ENCODE measurements around the gene TMEM101. TPM values are rescaled to one million over a fixed set of nuclear protein-coding genes. Genes with fewer than 3 reads are reported as not detected.

Gene TMEM101
- total and polyA plus RNA-seq, 10 of the 15 experiments (the other 5 are each of a cell fraction or from before 2014, with no cell fraction given), result 18.4 to 72.5 (median 35.9) TPM

- TF ChIP-seq CTCF (IDR thresholded peaks at IDR 0.05 in 2 of 3, conservative IDR thresholded peaks at IDR 0.05 in 1 of 3; ENCODE audit: control insufficient read depth in 2 of 3, extremely low read depth in 1 of 3, insufficient read depth in 1 of 3, low read depth in 3 of 3, low read length in 3 of 3) (no peak), RFX5 (IDR thresholded peaks at IDR 0.05; ENCODE audit: low read depth, low read length) (no peak), JUND (IDR thresholded peaks at IDR 0.05; ENCODE audit: low read depth, low read length) (no peak), ELK1 (IDR thresholded peaks at IDR 0.05; ENCODE audit: low read depth, low read length) (no peak), ZNF384 (IDR thresholded peaks at IDR 0.05; ENCODE audit: borderline replicate concordance, low read depth, low read length) (no peak), EGR1 (IDR thresholded peaks at IDR 0.05; ENCODE audit: borderline replicate concordance in 1 of 2, low read depth in 2 of 2, low read length in 2 of 2) (no peak)
- TF ChIP-seq, protein P1, sequence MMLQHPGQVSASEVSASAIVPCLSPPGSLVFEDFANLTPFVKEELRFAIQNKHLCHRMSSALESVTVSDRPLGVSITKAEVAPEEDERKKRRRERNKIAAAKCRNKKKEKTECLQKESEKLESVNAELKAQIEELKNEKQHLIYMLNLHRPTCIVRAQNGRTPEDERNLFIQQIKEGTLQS (IDR thresholded peaks at IDR 0.05; ENCODE audit: borderline replicate concordance, extremely low read depth, low read depth, low read length), result no peak
- TF ChIP-seq, protein P2, sequence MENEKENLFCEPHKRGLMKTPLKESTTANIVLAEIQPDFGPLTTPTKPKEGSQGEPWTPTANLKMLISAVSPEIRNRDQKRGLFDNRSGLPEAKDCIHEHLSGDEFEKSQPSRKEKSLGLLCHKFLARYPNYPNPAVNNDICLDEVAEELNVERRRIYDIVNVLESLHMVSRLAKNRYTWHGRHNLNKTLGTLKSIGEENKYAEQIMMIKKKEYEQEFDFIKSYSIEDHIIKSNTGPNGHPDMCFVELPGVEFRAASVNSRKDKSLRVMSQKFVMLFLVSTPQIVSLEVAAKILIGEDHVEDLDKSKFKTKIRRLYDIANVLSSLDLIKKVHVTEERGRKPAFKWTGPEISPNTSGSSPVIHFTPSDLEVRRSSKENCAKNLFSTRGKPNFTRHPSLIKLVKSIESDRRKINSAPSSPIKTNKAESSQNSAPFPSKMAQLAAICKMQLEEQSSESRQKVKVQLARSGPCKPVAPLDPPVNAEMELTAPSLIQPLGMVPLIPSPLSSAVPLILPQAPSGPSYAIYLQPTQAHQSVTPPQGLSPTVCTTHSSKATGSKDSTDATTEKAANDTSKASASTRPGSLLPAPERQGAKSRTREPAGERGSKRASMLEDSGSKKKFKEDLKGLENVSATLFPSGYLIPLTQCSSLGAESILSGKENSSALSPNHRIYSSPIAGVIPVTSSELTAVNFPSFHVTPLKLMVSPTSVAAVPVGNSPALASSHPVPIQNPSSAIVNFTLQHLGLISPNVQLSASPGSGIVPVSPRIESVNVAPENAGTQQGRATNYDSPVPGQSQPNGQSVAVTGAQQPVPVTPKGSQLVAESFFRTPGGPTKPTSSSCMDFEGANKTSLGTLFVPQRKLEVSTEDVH (IDR thresholded peaks at IDR 0.05; ENCODE audit: low read depth, partially characterized antibody), result no peak
Measured at GRCh38 chr17:43982171-43982570, 32.6 kb downstream of the TMEM101 start (continued).
